Fibroblast of lung (primary cell): ENCODE results near the gene DTYMK. TPM values are rescaled to one million over a fixed set of nuclear protein-coding genes. Genes with fewer than 3 reads are reported as not detected.
A peak's percentile ranks its signal among the peaks of the same experiment; 100 is the strongest.

Source experiments
- DNase-seq, 2 donors: peaks; one replicate each; pipeline versions ENCODE4 v3.0.0 to v3.0.0-alpha.2; 2010; ENCODE audit warnings: low read depth in 2 of 2
- H2AFZ ChIP-seq: 2 replicates; pipeline ENCODE4 v1.5.1; 2012; ENCODE audit warnings: low read length, control low read depth, inconsistent platforms
- H3K27ac ChIP-seq: 2 replicates; pipeline ENCODE4 v1.5.1; 2011; ENCODE audit warnings: low read length, control low read depth; ENCODE audit not compliant: insufficient read depth
- H3K27me3 ChIP-seq: 2 replicates; pipeline ENCODE4 v1.5.1; 2011; ENCODE audit warnings: mild to moderate bottlenecking, low read length; ENCODE audit not compliant: control insufficient read depth, insufficient read depth
- H3K36me3 ChIP-seq: 2 replicates; pipeline ENCODE4 v1.5.1; 2011; ENCODE audit warnings: low read length; ENCODE audit not compliant: control insufficient read depth, insufficient read depth
- H3K4me1 ChIP-seq: 2 replicates; pipeline ENCODE4 v1.5.1; 2011; ENCODE audit warnings: low read length; ENCODE audit not compliant: control insufficient read depth, insufficient read depth; ENCODE audit errors: extremely low read depth
- H3K4me2 ChIP-seq: 2 replicates; pipeline ENCODE4 v1.5.1; 2011; ENCODE audit warnings: low read length, control low read depth; ENCODE audit not compliant: insufficient read depth; ENCODE audit errors: extremely low read depth
- H3K4me3 ChIP-seq, 4 experiments: fragments of 200-600 bp in 1 of 4; sonication (generic) in 1 of 4; replicated peaks in 1 of 4; 2 replicates each; pipeline ENCODE4 v1.5.1; 2011 to 2016; ENCODE audit warnings: low read length in 4 of 4, low read depth in 3 of 4, mild to moderate bottlenecking in 3 of 4, control low read depth in 2 of 4, inconsistent platforms in 1 of 4, mixed read lengths in 1 of 4; ENCODE audit not compliant: insufficient read depth in 1 of 4; ENCODE audit errors: control extremely low read depth in 1 of 4
- H3K79me2 ChIP-seq: 2 replicates; pipeline ENCODE4 v1.5.1; 2012; ENCODE audit warnings: mild to moderate bottlenecking, low read length, inconsistent platforms; ENCODE audit not compliant: control insufficient read depth, insufficient read depth
- H3K9ac ChIP-seq: 2 replicates; pipeline ENCODE4 v1.5.1; 2011; ENCODE audit warnings: mild to moderate bottlenecking, low read length, control low read depth; ENCODE audit not compliant: insufficient read depth
- H3K9me3 ChIP-seq: 2 replicates; pipeline ENCODE4 v1.5.1; 2012; ENCODE audit warnings: low read depth, low read length; ENCODE audit not compliant: control insufficient read depth, insufficient read depth
- H4K20me1 ChIP-seq: 2 replicates; pipeline ENCODE4 v1.5.1; 2011; ENCODE audit warnings: low read length; ENCODE audit not compliant: control insufficient read depth, insufficient read depth; ENCODE audit errors: extremely low read depth
- CTCF ChIP-seq, 2 donors: IDR thresholded peaks in 1 of 2; conservative IDR thresholded peaks in 1 of 2; 1 replicate in 1 of 2; 2 replicates in 1 of 2; pipeline ENCODE4 v1.5.1; 2011 to 2012; ENCODE audit warnings: low read length in 2 of 2, control low read depth in 1 of 2, inconsistent platforms in 1 of 2, low read depth in 1 of 2, mild to moderate bottlenecking in 1 of 2
- EZH2 ChIP-seq: IDR thresholded peaks from 2 replicates; pipeline ENCODE4 v1.5.1; 2012; ENCODE audit warnings: low read length, control low read depth, mild to moderate bottlenecking; ENCODE audit errors: missing control alignments
- polyA plus RNA-seq, 2 donors: library from polyadenylated mRNA; depleted of rRNA in 1 of 2; stranded (reverse) in 1 of 2; unstranded in 1 of 2; fragments of >200 nt; gene quantifications; 2 replicates each; pipeline ENCODE4 v1.2.1, GENCODE V29; 2011 to 2012; ENCODE audit warnings: missing spikeins in 1 of 2
- total RNA-seq: library from RNA; depleted of rRNA; stranded (reverse); fragments of >200 nt; gene quantifications from 2 replicates; pipeline ENCODE4 v1.2.1, GENCODE V29; 2014

The DTYMK gene
- total and polyA plus RNA-seq, 2 donors (not counting 1 experiment from before 2014, with no cell fraction given): 19.0 to 25.3 TPM

GRCh38 chr2:241701149-241701398 lies 14.5 kb upstream of the DTYMK start:
- peaks cover 11% of the 10 kb centered on the region for H3K79me2 ChIP-seq
- peak overlapping the region; percentile 58 to 76 (median 70) for H3K4me3 ChIP-seq
- DNase-seq: no peak
- H3K27ac ChIP-seq: peak overlapping the region; percentile 90
- no peak overlapping the region for H2AFZ ChIP-seq
- no peaks in the 10 kb centered on the region for H3K27me3 ChIP-seq
- H3K9ac ChIP-seq: peak overlapping the region; percentile 83
- H4K20me1 ChIP-seq: no peaks in the 10 kb centered on the region
- no peaks in the 10 kb centered on the region for H3K9me3 ChIP-seq
- H3K36me3 ChIP-seq: peaks cover 4% of the 10 kb centered on the region
- peak overlapping the region; percentile 80 for H3K4me2 ChIP-seq
- H3K4me1 ChIP-seq: peaks cover 2% of the 10 kb centered on the region
- TF ChIP-seq EZH2 (no peak), CTCF (conservative IDR thresholded peaks at IDR 0.05 in 1 of 2, IDR thresholded peaks at IDR 0.05 in 1 of 2; ENCODE audit: low read depth in 1 of 2, low read length in 2 of 2) (peak in 1 of 2 donors; percentile 36)

GRCh38 chr2:241695651-241696050 lies 9.0 kb upstream of the DTYMK start:
- Histone ChIP-seq H4K20me1 (no peaks in the 10 kb centered on the region), H3K36me3 (peaks cover 5% of the 10 kb centered on the region), H3K27me3 (no peaks in the 10 kb centered on the region), H3K79me2 (no peaks in the 10 kb centered on the region), H3K9me3 (no peaks in the 10 kb centered on the region), H3K4me3 (no peak overlapping the region), H2AFZ (no peak overlapping the region), H3K9ac (no peak overlapping the region), H3K4me2 (no peak overlapping the region), H3K27ac (no peak overlapping the region), H3K4me1 (peaks cover 4% of the 10 kb centered on the region)
- no peak for DNase-seq
- TF ChIP-seq CTCF (conservative IDR thresholded peaks at IDR 0.05 in 1 of 2, IDR thresholded peaks at IDR 0.05 in 1 of 2; ENCODE audit: low read depth in 1 of 2, low read length in 2 of 2) (no peak), EZH2 (no peak)

- Histone ChIP-seq H3K4me3 (no peak overlapping the region), H3K27ac (peak overlapping the region; percentile 49), H3K79me2 (peaks cover 18% of the 10 kb centered on the region), H3K9me3 (no peaks in the 10 kb centered on the region), H3K36me3 (peaks cover 13% of the 10 kb centered on the region), H3K9ac (no peak overlapping the region), H4K20me1 (no peaks in the 10 kb centered on the region), H3K4me1 (peaks cover 7% of the 10 kb centered on the region), H3K27me3 (no peaks in the 10 kb centered on the region), H2AFZ (no peak overlapping the region), H3K4me2 (no peak overlapping the region)
- peak; percentile 62 to 88 for DNase-seq
- TF ChIP-seq EZH2 (no peak), CTCF (conservative IDR thresholded peaks at IDR 0.05 in 1 of 2, IDR thresholded peaks at IDR 0.05 in 1 of 2; ENCODE audit: low read depth in 1 of 2, low read length in 2 of 2) (no peak)
These were observed 5.8 kb upstream of the DTYMK start for GRCh38 chr2:241692448-241692847.
